ENCODE measurements around the gene PAPOLA.
"Not testable (repeated sequence)": the region's sequence is repeated elsewhere in the genome, so short reads cannot be mapped to it uniquely, and the experiment has no call there.

The PAPOLA gene

GRCh38 chr14:96497586-96497985, 4.6 kb upstream of the PAPOLA start:
- H3K27ac ChIP-seq (ENCODE audit: low read length) = no peak overlapping the region
- H3K4me1 ChIP-seq (ENCODE audit: low read length) = peaks cover 8% of the 10 kb centered on the region
- no peaks in the 10 kb centered on the region for H4K20me1 ChIP-seq (ENCODE audit: insufficient read depth, low read length)
- H3K27me3 ChIP-seq (ENCODE audit: low read depth, low read length) = no peaks in the 10 kb centered on the region
- no peaks in the 10 kb centered on the region for H3K9me3 ChIP-seq (ENCODE audit: insufficient read depth, low read length)
- H2AFZ ChIP-seq (ENCODE audit: low read depth, low read length) = no peak overlapping the region
- peaks cover 18% of the 10 kb centered on the region for H3K79me2 ChIP-seq (ENCODE audit: low read length)
- H3K9ac ChIP-seq (ENCODE audit: low read length) = no peak overlapping the region
- no peaks in the 10 kb centered on the region for H3K36me3 ChIP-seq (replicated peaks; ENCODE audit: low read depth, low read length)
- no peak overlapping the region for H3K4me3 ChIP-seq (ENCODE audit: low read length)
- no peak overlapping the region for H3K4me2 ChIP-seq (ENCODE audit: low read length)
- no peak for TF ChIP-seq EZH2phosphoT487 (IDR thresholded peaks at IDR 0.05; ENCODE audit: low read depth)
- no peak for TF ChIP-seq CTCF (IDR thresholded peaks at IDR 0.05; ENCODE audit: low read depth, low read length)

GRCh38 chr14:96501217-96501739, 904 bp upstream of the PAPOLA start:
- peaks cover 10% of the 10 kb centered on the region for H3K36me3 ChIP-seq (replicated peaks; ENCODE audit: low read depth, low read length)
- H2AFZ ChIP-seq (ENCODE audit: low read depth, low read length) = peak overlapping the region; percentile 85
- peak overlapping the region; percentile 93 for H3K4me2 ChIP-seq (ENCODE audit: low read length)
- H3K27me3 ChIP-seq (ENCODE audit: low read depth, low read length) = no peaks in the 10 kb centered on the region
- peaks cover 55% of the 10 kb centered on the region for H3K79me2 ChIP-seq (ENCODE audit: low read length)
- H3K4me3 ChIP-seq (ENCODE audit: low read length) = peak overlapping the region; percentile 94
- H4K20me1 ChIP-seq (ENCODE audit: insufficient read depth, low read length) = peaks cover 35% of the 10 kb centered on the region
- peaks cover 23% of the 10 kb centered on the region for H3K4me1 ChIP-seq (ENCODE audit: low read length)
- TF ChIP-seq CTCF (IDR thresholded peaks at IDR 0.05; ENCODE audit: low read depth, low read length) (no peak), EZH2phosphoT487 (IDR thresholded peaks at IDR 0.05; ENCODE audit: low read depth) (no peak)
- peak overlapping the region; percentile 89 for H3K9ac ChIP-seq (ENCODE audit: low read length)
- H3K9me3 ChIP-seq (ENCODE audit: insufficient read depth, low read length) = no peaks in the 10 kb centered on the region
- H3K27ac ChIP-seq (ENCODE audit: low read length) = peak overlapping the region; percentile 72

- Histone ChIP-seq H4K20me1 (ENCODE audit: insufficient read depth, low read length) (peaks cover 48% of the 10 kb centered on the region), H3K9me3 (ENCODE audit: insufficient read depth, low read length) (no peaks in the 10 kb centered on the region), H3K36me3 (replicated peaks; ENCODE audit: low read depth, low read length) (peaks cover 10% of the 10 kb centered on the region), H3K27ac (ENCODE audit: low read length) (peak overlapping the region; percentile 72), H3K79me2 (ENCODE audit: low read length) (peaks cover 70% of the 10 kb centered on the region), H3K27me3 (ENCODE audit: low read depth, low read length) (no peaks in the 10 kb centered on the region), H2AFZ (ENCODE audit: low read depth, low read length) (no peak overlapping the region; the same call in 1 of the 2 replicates), H3K4me1 (ENCODE audit: low read length) (peaks cover 23% of the 10 kb centered on the region), H3K4me2 (ENCODE audit: low read length) (peak overlapping the region; percentile 75), H3K9ac (ENCODE audit: low read length) (peak overlapping the region; percentile 89), H3K4me3 (ENCODE audit: low read length) (peak overlapping the region; percentile 94)
- TF ChIP-seq CTCF (IDR thresholded peaks at IDR 0.05; ENCODE audit: low read depth, low read length) (no peak), EZH2phosphoT487 (IDR thresholded peaks at IDR 0.05; ENCODE audit: low read depth) (no peak)
Observed at GRCh38 chr14:96502621-96503305, 581 bp downstream of the PAPOLA start.

- H3K4me1 ChIP-seq (ENCODE audit: low read length) = peaks cover 23% of the 10 kb centered on the region
- no peak for TF ChIP-seq EZH2phosphoT487 (IDR thresholded peaks at IDR 0.05; ENCODE audit: low read depth)
- TF ChIP-seq CTCF (IDR thresholded peaks at IDR 0.05; ENCODE audit: low read depth, low read length) = no peak
- H3K4me3 ChIP-seq (ENCODE audit: low read length) = peak overlapping the region; percentile 94
- H3K27me3 ChIP-seq (ENCODE audit: low read depth, low read length) = no peaks in the 10 kb centered on the region
- H3K4me2 ChIP-seq (ENCODE audit: low read length) = peak overlapping the region; percentile 75
- no peak overlapping the region for H2AFZ ChIP-seq (ENCODE audit: low read depth, low read length)
- H3K9me3 ChIP-seq (ENCODE audit: insufficient read depth, low read length) = no peaks in the 10 kb centered on the region
- peaks cover 10% of the 10 kb centered on the region for H3K36me3 ChIP-seq (replicated peaks; ENCODE audit: low read depth, low read length)
- H3K79me2 ChIP-seq (ENCODE audit: low read length) = peaks cover 75% of the 10 kb centered on the region
- peak overlapping the region; percentile 72 for H3K27ac ChIP-seq (ENCODE audit: low read length)
- peaks cover 54% of the 10 kb centered on the region for H4K20me1 ChIP-seq (ENCODE audit: insufficient read depth, low read length)
- peak overlapping the region; percentile 89 for H3K9ac ChIP-seq (ENCODE audit: low read length)
Observed at GRCh38 chr14:96503306-96503679, 1.1 kb downstream of the PAPOLA start.

GRCh38 chr14:96504353-96504752, 2.2 kb downstream of the PAPOLA start:
- H3K36me3 ChIP-seq (replicated peaks; ENCODE audit: low read depth, low read length); H3K4me3 ChIP-seq (ENCODE audit: low read length); H3K9ac ChIP-seq (ENCODE audit: low read length); H3K27me3 ChIP-seq (ENCODE audit: low read depth, low read length); H3K4me2 ChIP-seq (ENCODE audit: low read length); H3K9me3 ChIP-seq (ENCODE audit: insufficient read depth, low read length); H2AFZ ChIP-seq (ENCODE audit: low read depth, low read length); H3K27ac ChIP-seq (ENCODE audit: low read length): not testable (repeated sequence)
- peaks cover 63% of the 10 kb centered on the region for H4K20me1 ChIP-seq (ENCODE audit: insufficient read depth, low read length)
- H3K79me2 ChIP-seq (ENCODE audit: low read length) = peaks cover 86% of the 10 kb centered on the region
- H3K4me1 ChIP-seq (ENCODE audit: low read length) = peaks cover 24% of the 10 kb centered on the region
